NCI-H128 (cell line): ENCODE results near the gene RERG.

Experiments
- DNase-seq: peaks from one replicate; lab custom pipeline; 2025; ENCODE audit not compliant: unreplicated experiment; lab: John Stamatoyannopoulos, UW

The RERG gene

GRCh38 chr12:15220451-15220850, 766 bp downstream of the RERG start:
- no peak for DNase-seq

- DNase-seq, result no peak
These were observed 2.4 kb downstream of the RERG start for GRCh38 chr12:15218794-15219193.

- DNase-seq, result no peak
These were observed 5.0 kb downstream of the RERG start for GRCh38 chr12:15216036-15216889.

GRCh38 chr12:15214851-15215601, 6.2 kb downstream of the RERG start:
- DNase-seq, result no peak

- DNase-seq, result no peak
These were observed 8.3 kb downstream of the RERG start for GRCh38 chr12:15212930-15213329.

- DNase-seq, result no peak
These were observed 11.4 kb downstream of the RERG start for GRCh38 chr12:15209782-15210181.

GRCh38 chr12:15208871-15209656, 12.2 kb downstream of the RERG start:
- no peak for DNase-seq

- no peak for DNase-seq
These were observed 13.1 kb downstream of the RERG start for GRCh38 chr12:15208140-15208539.

- no peak for DNase-seq
These were observed 14.3 kb downstream of the RERG start for GRCh38 chr12:15206831-15207389.

GRCh38 chr12:15206338-15206737, 14.9 kb downstream of the RERG start:
- DNase-seq, result no peak

GRCh38 chr12:15205341-15206010, 15.7 kb downstream of the RERG start:
- no peak for DNase-seq

GRCh38 chr12:15201456-15201855, 19.8 kb downstream of the RERG start:
- DNase-seq, result no peak

GRCh38 chr12:15201056-15201455, 20.2 kb downstream of the RERG start:
- no peak for DNase-seq

- DNase-seq, result no peak
These were observed 20.6 kb downstream of the RERG start for GRCh38 chr12:15200641-15201040.

- DNase-seq, result no peak
These were observed 21.3 kb downstream of the RERG start for GRCh38 chr12:15199930-15200329.

- no peak for DNase-seq
These were observed 24.3 kb downstream of the RERG start for GRCh38 chr12:15196678-15197505.

- DNase-seq, result no peak
These were observed 25.0 kb downstream of the RERG start for GRCh38 chr12:15196221-15196620.

- no peak for DNase-seq
These were observed 26.5 kb downstream of the RERG start for GRCh38 chr12:15194456-15195368.

- DNase-seq, result no peak
These were observed 27.3 kb downstream of the RERG start for GRCh38 chr12:15193946-15194345.
